Heart left ventricle (tissue), 16 donors: Measurements from ENCODE around the gene PTPRN2. TPM values are rescaled to one million over a fixed set of nuclear protein-coding genes. Genes with fewer than 3 reads are reported as not detected.

Source experiments
- ATAC-seq, 4 donors: fragments of 200-7000 bp; cut with Tn5 transposase; one replicate each; pipeline ENCODE4 v1.9.1; 2020 to 2022; ENCODE audit warnings: moderate library complexity in 4 of 4, mild to moderate bottlenecking in 3 of 4, moderate number of reproducible peaks in 1 of 4
- DNase-seq, 5 donors: peaks; one replicate each; pipeline ENCODE4 v3.0.0-alpha.2; 2020
- H3K27ac ChIP-seq, 12 donors: fragments of 200-600 bp; sonication (generic) in 4 of 12; one replicate each; pipeline versions ENCODE4 v1.5.0 to v1.8.0; 2016 to 2022; ENCODE audit warnings: mild to moderate bottlenecking in 2 of 12
- H3K27me3 ChIP-seq, 9 donors: fragments of 200-600 bp; sonication (generic) in 2 of 9; one replicate each; pipeline versions ENCODE4 v1.5.1 to v1.8.0; 2016 to 2022; ENCODE audit warnings: mild to moderate bottlenecking in 3 of 9
- H3K36me3 ChIP-seq, 9 donors: fragments of 200-600 bp; sonication (generic) in 2 of 9; one replicate each; pipeline versions ENCODE4 v1.5.0 to v1.8.0; 2018 to 2022; ENCODE audit warnings: mild to moderate bottlenecking in 2 of 9
- H3K4me1 ChIP-seq, 12 donors: fragments of 200-600 bp; sonication (generic) in 4 of 12; one replicate each; pipeline versions ENCODE4 v1.5.0 to v1.8.0; 2016 to 2022; ENCODE audit warnings: mild to moderate bottlenecking in 3 of 12
- H3K4me3 ChIP-seq, 12 donors: fragments of 200-600 bp; sonication (generic) in 4 of 12; one replicate each; pipeline versions ENCODE4 v1.5.0 to v1.8.0; 2017 to 2022; ENCODE audit warnings: mild to moderate bottlenecking in 9 of 12, moderate library complexity in 4 of 12
- H3K9me3 ChIP-seq, 12 donors: fragments of 200-600 bp; sonication (generic) in 4 of 12; one replicate each; pipeline versions ENCODE4 v1.5.0 to v1.8.0; 2016 to 2022; ENCODE audit warnings: mild to moderate bottlenecking in 1 of 12
- POLR2A ChIP-seq, 2 donors: fragments of 450-650 bp; IDR thresholded peaks; one replicate each; pipeline ENCODE4 v1.6.1; 2017; ENCODE audit warnings: antibody characterized with exemption in 2 of 2, mild to moderate bottlenecking in 2 of 2, moderate library complexity in 2 of 2
- WGBS, 4 donors: extraction: QIAGEN DNeasy Blood & Tissue Kit in 2 of 4; methylation state at CpG; one replicate each; pipeline versions ENCODE4 v1.1.5 to v1.1.7; 2013 to 2018; 5-methylcytosine and 5-hydroxymethylcytosine counted together
- intact Hi-C, 10 donors: fragments of 100-400 bp; cut with DNase I; formaldehyde crosslinking; loops; one replicate each; pipeline versions ENCODE4 v1.11.1 to v1.14.2; 2022
- polyA plus RNA-seq, 2 donors: library from polyadenylated mRNA; stranded (reverse); fragments of 200-250 nt; gene quantifications; one replicate each; pipeline ENCODE4 v1.2.3, GENCODE V29; 2013
- total RNA-seq, 9 donors: library from RNA; depleted of rRNA in 2 of 9; stranded (reverse); fragments of >200 nt in 2 of 9; fragmentation: NEBNext Ultra II Directional in 3 of 9; extraction: Animal tissue kit (Norgen Biotek cat#: 25700) in 3 of 9; gene quantifications; one replicate each; pipeline versions ENCODE4 v1.1.0 to v1.2.4, GENCODE V29; 2016 to 2023
- TF ChIP-seq, protein P1 (sequence below), 12 donors: fragments of 200-600 bp; sonication (generic) in 4 of 12; IDR thresholded peaks; one replicate each; pipeline versions ENCODE4 v1.5.0 to v1.8.0; 2018 to 2022; ENCODE audit warnings: antibody characterized with exemption in 12 of 12, mild to moderate bottlenecking in 5 of 12
- donor health status: ischemic (EF 13 %, LVEDD 7.1; RV severe dilation, severe dysfunction).
- donor health status: healthy with polysubstance abuse.
- donor health status: DM: no; HTN: yes; CAD: no.
- donor health status: DM: no; HTN: no; CAD: no.
- donor health status: ischemic (EF 25% LVEDD 6.9; RV normal size, moderate dysfunction).
- donor health status: ischemic (EF 25% LVEDD 5.7; RV mildly dilated, moderate dysfunction).
- donor health status: healthy.
- donor health status: DM: yes; HTN: yes; CAD: no.
- donor health status: ischemic (EF 35%, LVEDD 5.7; RV mildly dilated, moderate dysfunction).
- donor health status: nonischemic (EF 11% LVEDD 7.7; RV severe dilation, severe dysfunction).
- donor health status: DM: yes; HTN: yes; CAD: no.
- donor health status: PGD.
- donor health status: ischemic (EF 29% LVEDD 5.4; RV normal size, mild dysfunction).
- donor health status: nonischemic (EF 23%, LVEDD 6.1; RV moderate dilation, normal function).

PTPRN2 gene
- total and polyA plus RNA-seq, 11 donors: 0.61 to 2.3 (median 1.3) TPM

DNA sequence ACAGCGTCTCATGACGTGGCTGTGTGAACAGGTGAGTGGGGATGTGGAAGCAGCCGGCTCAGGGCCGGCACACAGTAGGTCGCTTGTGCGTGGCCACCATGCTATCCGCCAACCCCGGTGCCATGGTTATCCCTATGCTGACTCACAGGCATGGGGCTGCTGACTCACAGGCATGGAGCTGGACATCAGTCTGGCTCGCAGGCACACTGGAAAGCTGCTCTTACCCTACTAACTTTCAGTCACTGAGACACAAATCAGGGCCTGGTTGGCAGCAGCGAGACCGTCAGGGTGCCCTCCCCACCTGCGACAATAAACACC, 341.9 kb downstream of the PTPRN2 start:
- Histone ChIP-seq H3K4me1 (no peaks in the 10 kb centered on the region), H3K9me3 (peaks cover 0 to 6% (median 0%) of the 10 kb centered on the region in 12 donors), H3K27ac (no peak overlapping the region), H3K4me3 (no peak overlapping the region), H3K27me3 (no peaks in the 10 kb centered on the region), H3K36me3 (no peaks in the 10 kb centered on the region)
- 83 to 94% (median 90%) methylated on average over 4 to 12 of the region's 12 CpGs for WGBS, 4 donors
- TF ChIP-seq, protein P1, sequence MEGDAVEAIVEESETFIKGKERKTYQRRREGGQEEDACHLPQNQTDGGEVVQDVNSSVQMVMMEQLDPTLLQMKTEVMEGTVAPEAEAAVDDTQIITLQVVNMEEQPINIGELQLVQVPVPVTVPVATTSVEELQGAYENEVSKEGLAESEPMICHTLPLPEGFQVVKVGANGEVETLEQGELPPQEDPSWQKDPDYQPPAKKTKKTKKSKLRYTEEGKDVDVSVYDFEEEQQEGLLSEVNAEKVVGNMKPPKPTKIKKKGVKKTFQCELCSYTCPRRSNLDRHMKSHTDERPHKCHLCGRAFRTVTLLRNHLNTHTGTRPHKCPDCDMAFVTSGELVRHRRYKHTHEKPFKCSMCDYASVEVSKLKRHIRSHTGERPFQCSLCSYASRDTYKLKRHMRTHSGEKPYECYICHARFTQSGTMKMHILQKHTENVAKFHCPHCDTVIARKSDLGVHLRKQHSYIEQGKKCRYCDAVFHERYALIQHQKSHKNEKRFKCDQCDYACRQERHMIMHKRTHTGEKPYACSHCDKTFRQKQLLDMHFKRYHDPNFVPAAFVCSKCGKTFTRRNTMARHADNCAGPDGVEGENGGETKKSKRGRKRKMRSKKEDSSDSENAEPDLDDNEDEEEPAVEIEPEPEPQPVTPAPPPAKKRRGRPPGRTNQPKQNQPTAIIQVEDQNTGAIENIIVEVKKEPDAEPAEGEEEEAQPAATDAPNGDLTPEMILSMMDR (IDR thresholded peaks at IDR 0.05): no peak
- no peak for TF ChIP-seq POLR2A (IDR thresholded peaks at IDR 0.05)
- DNase-seq: no peak
- intact Hi-C loops: no loop called here
- ATAC-seq: no peak

- intact Hi-C loops: no loop called here
- Histone ChIP-seq H3K36me3 (no peaks in the 10 kb centered on the region), H3K9me3 (peaks cover 0 to 6% (median 0%) of the 10 kb centered on the region in 12 donors), H3K27me3 (no peaks in the 10 kb centered on the region), H3K4me1 (no peaks in the 10 kb centered on the region), H3K27ac (no peak overlapping the region), H3K4me3 (no peak overlapping the region)
- DNase-seq (no peak), ATAC-seq (no peak)
- no peak for TF ChIP-seq POLR2A (IDR thresholded peaks at IDR 0.05)
- TF ChIP-seq, protein P1 (IDR thresholded peaks at IDR 0.05): no peak
- WGBS, 4 donors: 93 to 95% (median 94%) methylated on average over 21 to 40 of the region's 40 CpGs
Observed at GRCh38 chr7:158244873-158245723, 342.5 kb downstream of the PTPRN2 start.

DNA sequence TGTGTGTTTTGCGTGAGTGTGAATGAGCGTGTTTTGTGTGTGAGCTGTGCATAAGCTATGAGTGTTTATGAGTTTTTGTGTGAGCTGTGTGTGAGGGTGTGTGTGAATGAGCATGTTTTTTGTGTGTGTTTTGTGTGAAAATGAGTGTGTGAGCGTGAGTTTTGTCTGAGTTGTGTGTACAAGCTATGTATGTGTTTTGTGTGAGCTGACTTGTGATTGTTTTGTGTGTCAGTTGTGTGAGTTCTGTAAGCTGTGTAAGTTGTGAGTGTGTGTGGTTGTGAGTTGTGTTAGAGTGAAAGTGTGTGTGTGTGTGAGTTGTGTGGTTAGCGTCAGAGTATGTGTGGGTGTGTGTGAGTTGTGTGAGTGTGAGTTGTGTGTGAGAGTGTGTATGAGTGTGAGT, 343.2 kb downstream of the PTPRN2 start:
- ATAC-seq (no peak), DNase-seq (no peak)
- no peaks in the 10 kb centered on the region for H3K27me3 ChIP-seq
- TF ChIP-seq, protein P1 (IDR thresholded peaks at IDR 0.05): no peak
- TF ChIP-seq POLR2A (IDR thresholded peaks at IDR 0.05): no peak
- H3K27ac ChIP-seq: no peak overlapping the region
- peaks cover 0 to 6% (median 0%) of the 10 kb centered on the region in 12 donors for H3K9me3 ChIP-seq
- 86 to 91% (median 89%) methylated on average over 4 of the region's 4 CpGs for WGBS, 4 donors
- no peaks in the 10 kb centered on the region for H3K4me1 ChIP-seq
- no peaks in the 10 kb centered on the region for H3K36me3 ChIP-seq
- H3K4me3 ChIP-seq: no peak overlapping the region
- intact Hi-C loops: no loop called here

DNA sequence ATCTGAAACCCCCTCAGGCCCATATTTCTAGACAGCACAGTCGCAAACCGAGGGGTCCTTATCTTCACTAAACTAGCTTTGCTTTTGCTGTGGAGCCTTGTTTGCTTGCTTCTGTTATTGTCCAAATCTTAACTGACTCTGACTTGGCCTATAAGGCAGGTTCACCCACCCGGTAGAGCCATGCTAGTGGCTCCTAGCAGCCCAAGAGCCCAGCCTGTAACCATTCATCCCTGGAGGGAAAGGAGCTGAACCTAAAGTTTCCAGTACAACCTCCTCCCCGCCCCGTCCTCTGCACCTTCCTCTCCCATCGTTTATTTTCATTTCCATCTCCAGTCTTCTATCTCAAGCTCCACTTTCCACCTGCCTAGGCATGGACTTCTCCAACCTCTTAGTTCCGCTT, 345.7 kb downstream of the PTPRN2 start:
- DNase-seq (no peak), ATAC-seq (no peak)
- TF ChIP-seq POLR2A (IDR thresholded peaks at IDR 0.05): no peak
- TF ChIP-seq, protein P1 (IDR thresholded peaks at IDR 0.05): no peak
- no peaks in the 10 kb centered on the region for H3K27me3 ChIP-seq
- no peaks in the 10 kb centered on the region for H3K9me3 ChIP-seq
- no peak overlapping the region for H3K27ac ChIP-seq
- no peaks in the 10 kb centered on the region for H3K36me3 ChIP-seq
- no peak overlapping the region for H3K4me3 ChIP-seq
- WGBS, 4 donors: 74 to 84% (median 81%) methylated on average over 7 of the region's 7 CpGs
- intact Hi-C loops: no loop called here
- no peaks in the 10 kb centered on the region for H3K4me1 ChIP-seq
